GM12891 (cell line): ENCODE results near the gene ZNF813.

Source experiments
- PAX5 ChIP-seq: IDR thresholded peaks from 2 replicates; pipeline ENCODE4 v1.6.1; 2011; ENCODE audit warnings: low read length, moderate library complexity, mild to moderate bottlenecking; ENCODE audit not compliant: insufficient read depth, severe bottlenecking
- POLR2A ChIP-seq: IDR thresholded peaks from 2 replicates; pipeline ENCODE4 v1.6.1; 2011; ENCODE audit warnings: low read depth, low read length, control low read depth
- POLR2AphosphoS5 ChIP-seq: IDR thresholded peaks from 2 replicates; pipeline ENCODE4 v1.6.1; 2011; ENCODE audit warnings: low read depth, low read length, control low read depth
- POU2F2 ChIP-seq: IDR thresholded peaks from 2 replicates; pipeline ENCODE4 v1.6.1; 2011; ENCODE audit warnings: low read depth, mild to moderate bottlenecking, control low read depth, low read length, moderate library complexity
- SPI1 ChIP-seq: IDR thresholded peaks from 2 replicates; pipeline ENCODE4 v1.6.1; 2011; ENCODE audit warnings: low read depth, low read length, control low read depth
- TAF1 ChIP-seq: IDR thresholded peaks from 2 replicates; pipeline ENCODE4 v1.6.1; 2011; ENCODE audit warnings: low read depth, low read length, control low read depth

DNA sequence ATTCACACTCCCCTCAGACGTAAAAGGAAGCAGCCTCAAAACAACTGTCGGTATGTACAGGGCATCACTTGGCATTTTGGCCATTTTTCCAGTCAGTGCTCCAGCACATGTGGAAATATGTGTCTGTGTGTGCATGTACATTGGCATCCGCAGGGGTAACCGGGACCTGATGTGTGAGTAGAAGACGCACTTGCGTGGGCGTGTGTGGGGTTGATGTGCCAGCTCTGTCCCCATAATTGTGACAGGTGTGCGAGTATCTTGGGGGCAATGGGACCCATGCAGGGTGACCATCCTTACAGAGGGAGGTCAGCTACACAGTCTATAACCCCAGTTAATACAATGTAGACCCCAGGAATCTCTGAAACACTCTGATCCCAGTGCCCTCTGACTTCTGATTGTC, 63.1 kb downstream of the ZNF813 start:
- no peak for TF ChIP-seq PAX5
- TF ChIP-seq POLR2AphosphoS5 = no peak
- TF ChIP-seq POLR2A = no peak
- no peak for TF ChIP-seq TAF1
- no peak for TF ChIP-seq SPI1
- TF ChIP-seq POU2F2 = no peak
